GM18870 (cell line): ENCODE data around the gene CYBA.
A peak's percentile ranks its signal among the peaks of the same experiment; 100 is the strongest.

ENCODE experiments used
- ATAC-seq: cut with Tn5 transposase; IDR thresholded peaks from one replicate; pipeline ENCODE4 v1.9.1; 2021; ENCODE audit warnings: moderate library complexity; ENCODE audit not compliant: unreplicated experiment

CYBA gene

DNA sequence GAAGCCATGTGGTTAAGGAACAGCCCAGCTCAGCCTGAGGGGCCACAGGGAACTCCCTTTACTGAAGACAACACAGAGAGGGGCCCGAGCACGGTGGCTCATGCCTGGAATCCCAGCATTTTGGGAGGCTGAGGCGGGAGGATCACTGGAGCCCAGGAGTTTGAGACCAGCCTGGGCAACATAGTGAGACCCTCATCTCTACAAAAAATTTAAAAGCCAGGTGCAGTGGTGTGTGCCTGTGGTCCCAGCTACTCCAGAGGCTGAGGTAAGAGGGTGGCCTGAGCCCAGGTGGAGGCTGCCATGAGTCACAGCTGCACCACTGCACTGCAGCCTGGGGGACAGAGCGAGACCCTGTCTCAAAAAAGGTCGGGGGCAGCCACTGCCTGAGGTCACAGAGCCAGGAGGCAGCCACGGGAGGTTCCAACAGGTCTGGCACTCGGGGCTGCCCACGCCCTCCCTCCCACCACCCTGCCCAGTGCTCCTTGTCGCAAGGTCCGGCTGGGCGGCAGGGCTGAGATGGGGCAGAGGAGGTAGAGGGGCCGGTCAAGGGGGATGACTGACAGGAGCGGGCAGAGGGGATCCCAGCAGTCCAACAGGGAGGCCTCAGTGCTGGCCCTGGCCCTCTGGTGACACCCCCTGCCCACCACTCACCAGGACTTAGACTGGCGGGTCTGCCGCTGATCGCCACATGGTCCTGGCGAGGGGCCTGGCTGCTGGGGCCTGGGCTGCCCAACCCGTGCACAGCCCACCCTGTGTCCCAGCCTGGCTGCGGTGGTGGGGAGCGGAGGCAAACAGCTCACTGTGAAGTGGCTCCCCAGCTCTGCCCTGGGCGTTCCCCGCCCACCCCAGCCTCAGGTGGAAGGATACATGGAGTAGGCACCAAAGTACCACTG, 3.4 kb downstream of the CYBA start:
- no peak for ATAC-seq

DNA sequence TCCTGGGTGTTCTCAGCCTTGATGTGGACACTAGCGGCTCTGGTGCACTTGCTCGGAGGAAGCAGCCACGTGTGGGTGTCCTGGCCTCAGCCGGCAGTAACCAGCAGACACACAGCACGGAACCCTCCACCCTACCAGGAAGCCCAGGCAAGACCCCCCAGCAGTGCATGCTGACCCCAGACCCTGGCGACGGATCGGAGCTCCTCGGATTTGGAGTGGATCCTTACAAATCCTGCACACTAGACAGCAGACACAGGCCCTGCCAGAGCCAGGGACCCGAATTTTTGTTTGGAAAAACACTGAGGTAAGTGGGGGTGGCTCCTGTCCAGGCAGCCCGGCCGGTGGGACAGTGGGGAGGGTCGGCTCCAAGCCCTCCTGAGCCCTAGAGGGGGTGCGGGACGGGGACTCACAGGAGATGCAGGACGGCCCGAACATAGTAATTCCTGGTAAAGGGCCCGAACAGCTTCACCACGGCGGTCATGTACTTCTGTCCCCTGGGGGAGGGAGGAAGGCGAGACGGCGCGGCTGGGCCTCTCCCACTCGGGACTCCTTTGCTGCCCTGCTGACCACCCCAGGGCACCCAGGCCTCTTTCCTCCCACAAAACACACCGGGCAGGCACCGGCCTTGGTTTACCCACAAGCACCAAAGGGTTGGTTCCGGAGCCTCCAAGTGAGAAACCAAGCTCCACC, 4.4 kb downstream of the CYBA start:
- ATAC-seq: no peak

DNA sequence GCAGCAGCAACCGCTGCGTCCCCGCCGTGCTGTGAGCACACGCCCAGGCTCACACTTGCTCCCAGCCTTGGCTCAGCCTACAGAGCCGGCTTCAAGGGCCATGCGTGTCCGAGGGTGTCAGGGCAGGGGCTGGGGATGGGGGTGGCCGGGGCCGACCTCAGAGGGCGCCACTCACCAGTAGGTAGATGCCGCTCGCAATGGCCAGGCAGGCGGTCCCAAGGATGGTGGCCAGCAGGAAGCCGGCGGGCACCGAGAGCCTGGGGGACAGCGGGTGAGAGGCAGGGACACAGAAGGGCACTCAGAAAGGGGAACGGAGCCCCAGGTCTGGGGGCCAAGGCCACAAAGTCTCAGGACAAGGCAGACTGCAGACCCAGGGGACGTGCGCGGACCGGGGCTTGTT, 4.9 kb downstream of the CYBA start:
- ATAC-seq: no peak

DNA sequence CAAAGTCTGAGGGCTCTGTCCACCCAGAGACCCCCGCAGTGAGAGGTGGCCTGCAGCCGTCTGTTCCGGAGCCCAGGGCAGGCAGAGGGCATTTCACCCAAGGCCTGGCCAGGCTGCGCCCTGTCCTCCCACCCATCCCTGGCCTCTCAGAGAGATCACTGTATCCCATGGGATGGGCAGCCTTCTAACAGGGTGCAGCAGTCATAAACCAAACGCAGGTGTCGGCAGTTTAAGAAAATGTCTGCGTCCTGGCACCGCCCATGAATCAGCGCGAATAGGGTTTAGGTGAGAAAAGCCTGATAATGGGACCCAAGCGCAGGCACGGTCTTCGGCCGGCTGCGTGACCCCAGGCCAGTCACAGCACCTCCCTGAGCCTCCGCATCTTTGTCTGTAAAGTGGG, 5.4 kb downstream of the CYBA start:
- no peak for ATAC-seq

- no peak for ATAC-seq
Measured at GRCh38 chr16:88643644-88643932, 7.3 kb downstream of the CYBA start.

DNA sequence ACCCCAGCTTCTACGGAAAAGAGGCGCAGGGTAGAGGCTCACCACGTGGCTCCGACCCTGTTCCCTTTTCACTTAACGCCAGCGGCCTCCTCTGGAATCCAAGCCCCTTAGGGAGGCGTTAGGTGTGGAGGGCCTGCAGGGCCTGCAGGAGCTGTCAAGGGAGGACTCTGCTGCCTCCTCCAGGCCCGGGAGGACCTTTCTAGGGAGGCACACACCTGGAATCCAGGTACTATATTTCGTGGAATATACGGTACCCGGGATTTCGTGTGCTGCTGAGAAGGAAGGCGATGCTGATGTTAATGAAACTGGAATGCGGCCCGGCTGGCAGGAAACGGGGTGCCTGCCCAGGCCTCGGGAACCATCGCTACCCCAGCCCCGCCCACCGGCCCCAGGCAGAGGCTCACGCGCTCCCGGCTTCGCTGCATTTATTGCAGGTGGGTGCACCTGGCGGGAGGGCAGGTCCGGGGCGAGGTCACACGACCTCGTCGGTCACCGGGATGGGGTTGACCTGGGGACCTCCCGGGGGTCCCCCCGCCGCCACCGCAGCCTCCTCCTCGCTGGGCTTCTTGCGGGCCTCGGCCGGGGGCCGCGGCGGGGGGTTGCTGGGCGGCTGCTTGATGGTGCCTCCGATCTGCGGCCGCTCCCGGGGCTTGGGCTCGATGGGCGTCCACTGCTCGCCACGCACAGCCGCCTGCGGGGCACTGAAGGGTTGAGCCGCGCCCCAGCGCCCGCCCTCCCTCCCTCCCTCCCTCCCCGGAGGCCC, 7.8 kb downstream of the CYBA start:
- no peak for ATAC-seq

GRCh38 chr16:88640498-88641247, 10.2 kb downstream of the CYBA start:
- no peak for ATAC-seq

GRCh38 chr16:88640039-88640495, 10.8 kb downstream of the CYBA start:
- ATAC-seq: no peak

DNA sequence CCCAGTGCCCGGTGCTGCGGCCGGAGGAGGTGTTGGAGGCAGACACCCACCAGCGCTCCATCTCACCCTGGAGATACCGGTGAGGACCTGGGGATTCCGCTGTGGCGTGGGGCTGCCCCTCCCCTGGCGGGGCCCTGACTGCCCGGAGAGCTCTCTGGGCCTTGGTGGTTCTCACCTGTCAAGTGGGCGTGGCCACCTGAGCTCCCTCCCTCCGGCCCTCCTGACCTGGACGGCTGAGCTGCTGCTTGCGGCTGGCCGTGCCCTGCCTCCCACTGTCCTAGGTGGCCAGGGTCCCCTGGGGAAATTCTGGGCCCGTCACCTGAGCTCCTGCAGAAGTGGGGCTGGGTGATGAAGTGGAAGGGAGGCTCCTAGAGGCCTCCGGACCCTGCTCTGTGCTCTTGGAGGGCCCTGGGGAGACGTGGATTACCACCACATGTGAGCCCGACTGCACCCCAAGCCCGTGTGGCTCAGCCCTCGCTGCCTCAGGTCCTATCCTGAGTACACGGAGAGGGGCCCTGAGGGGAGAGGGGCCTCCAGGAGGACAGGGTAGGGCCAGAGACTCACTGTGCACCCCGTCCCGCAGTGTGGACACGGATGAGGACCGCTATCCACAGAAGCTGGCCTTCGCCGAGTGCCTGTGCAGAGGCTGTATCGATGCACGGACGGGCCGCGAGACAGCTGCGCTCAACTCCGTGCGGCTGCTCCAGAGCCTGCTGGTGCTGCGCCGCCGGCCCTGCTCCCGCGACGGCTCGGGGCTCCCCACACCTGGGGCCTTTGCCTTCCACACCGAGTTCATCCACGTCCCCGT, 11.4 kb downstream of the CYBA start:
- ATAC-seq: no peak

DNA sequence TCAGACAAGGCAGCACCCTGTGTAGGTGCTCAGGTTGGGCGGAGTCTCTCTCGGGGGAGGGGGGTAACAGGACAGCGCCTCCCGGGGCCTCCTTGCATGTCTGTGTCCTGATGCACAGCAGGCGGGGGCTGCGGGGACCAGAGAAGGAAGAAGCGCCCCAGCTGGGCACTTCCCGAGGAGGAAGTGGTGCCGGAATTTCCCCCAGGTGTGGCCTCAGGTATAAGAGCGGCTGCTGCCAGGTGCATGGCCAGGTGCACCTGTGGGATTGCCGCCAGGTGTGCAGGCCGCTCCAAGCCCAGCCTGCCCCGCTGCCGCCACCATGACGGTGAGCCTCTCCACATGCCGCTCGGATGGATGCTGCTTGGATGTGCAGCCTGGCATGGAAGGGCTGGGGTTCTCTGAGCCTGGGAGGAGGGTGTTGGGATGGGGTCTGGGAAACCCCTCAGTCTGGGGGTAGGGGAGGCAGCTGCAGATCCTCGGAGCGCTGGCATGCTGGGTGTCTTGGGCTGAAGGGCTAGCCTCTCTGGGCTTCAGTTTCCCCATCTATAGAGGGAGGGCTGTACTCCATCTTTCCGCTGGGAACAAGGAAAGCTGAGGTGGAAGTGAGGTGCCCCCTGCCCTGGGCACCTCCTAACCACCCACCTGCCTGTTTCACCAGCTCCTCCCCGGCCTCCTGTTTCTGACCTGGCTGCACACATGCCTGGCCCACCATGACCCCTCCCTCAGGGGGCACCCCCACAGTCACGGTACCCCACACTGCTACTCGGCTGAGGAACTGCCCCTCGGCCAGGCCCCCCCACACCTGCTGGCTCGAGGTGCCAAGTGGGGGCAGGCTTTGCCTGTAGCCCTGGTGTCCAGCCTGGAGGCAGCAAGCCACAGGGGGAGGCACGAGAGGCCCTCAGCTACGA, 12.3 kb downstream of the CYBA start, which contains the start of gene IL17C:
Gene IL17C (plus strand): TSS at position 250 of the 908 bp plus-strand sequence. CDS start 70 bp downstream, at position 320.
- ATAC-seq: no peak

DNA sequence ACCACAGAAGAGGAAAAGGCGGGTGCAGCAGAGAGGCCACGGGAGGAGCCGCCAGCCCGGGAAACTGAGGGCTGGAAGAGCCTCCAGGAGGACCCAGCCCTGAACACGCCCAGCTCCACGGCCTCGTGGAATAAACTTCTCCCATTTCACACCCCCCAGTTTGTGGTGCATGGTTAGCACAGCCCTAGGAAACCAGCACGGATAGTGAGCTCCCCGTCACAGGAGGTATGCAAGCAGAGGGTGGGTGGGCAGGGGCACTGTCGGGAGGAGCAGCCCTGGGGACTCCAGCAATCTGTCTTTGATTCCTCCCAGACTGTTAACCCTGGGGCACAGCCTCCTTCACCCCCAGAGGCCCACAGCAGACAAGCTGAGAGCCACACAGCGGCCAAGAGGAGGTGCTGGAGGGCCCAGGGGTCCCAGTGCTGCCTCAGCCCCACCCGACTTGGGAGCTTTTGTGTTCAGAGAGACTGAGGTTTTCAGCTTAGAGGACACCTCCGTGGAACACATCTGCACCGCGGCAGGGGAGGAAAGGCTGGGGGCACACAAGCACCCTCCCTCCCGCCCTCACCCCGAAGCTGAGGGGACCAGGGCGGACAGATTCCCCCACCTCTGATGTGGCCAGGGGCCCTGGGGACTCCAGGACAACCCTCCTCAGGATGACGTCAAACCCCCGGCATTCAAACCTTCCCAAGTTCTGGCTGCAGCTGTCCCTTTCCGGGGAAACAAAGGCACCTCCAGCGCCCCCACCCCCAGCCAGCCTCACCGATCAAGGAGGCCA, 14.2 kb downstream of the CYBA start:
- no peak for ATAC-seq

GRCh38 chr16:88635671-88636319, 15.1 kb downstream of the CYBA start:
- no peak for ATAC-seq

GRCh38 chr16:88634994-88635670, 15.7 kb downstream of the CYBA start:
- ATAC-seq: no peak

DNA sequence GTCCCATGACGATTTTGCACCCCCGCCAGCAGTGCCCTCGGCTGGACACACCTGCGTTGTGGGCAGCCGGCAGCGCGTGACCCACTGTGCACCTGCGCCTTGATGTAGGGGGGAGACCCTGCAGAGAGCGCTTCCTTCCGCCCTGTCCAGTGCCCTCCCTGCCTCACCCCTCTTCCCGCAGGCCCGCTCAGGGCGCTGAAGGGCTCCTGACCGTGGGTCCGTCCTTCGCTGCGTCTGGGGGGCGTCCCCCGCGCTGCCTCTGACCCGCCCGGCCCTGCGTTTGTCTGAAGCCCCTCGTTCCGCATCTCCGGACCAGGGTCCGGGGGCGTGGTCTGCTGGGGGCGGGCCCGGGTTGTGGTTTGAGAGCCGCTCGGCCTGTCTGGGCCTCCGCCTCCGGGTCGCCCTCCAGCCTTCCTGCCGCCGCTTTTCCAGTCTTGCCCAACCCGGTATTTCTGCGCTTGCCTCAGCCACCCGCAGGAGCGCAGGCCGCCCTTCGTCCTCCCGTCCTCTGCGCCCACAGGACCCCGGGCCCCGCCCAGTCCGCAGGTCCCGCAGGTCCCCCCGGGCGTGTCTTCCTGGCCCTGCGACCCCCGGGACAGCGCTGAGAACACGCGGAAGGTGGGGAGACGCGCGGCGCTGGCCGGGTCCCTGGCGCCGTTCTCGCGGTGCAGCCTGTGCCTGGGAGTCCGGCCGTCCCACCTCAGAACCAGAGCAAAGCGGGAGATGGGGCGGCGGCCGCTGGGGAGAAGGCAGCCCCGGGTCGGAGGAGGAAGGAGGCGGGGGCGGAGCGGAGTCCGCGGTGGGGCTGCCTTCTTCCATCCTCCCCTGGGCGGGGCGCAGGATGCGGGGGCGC, 16.5 kb downstream of the CYBA start:
- peak; percentile 26 for ATAC-seq

DNA sequence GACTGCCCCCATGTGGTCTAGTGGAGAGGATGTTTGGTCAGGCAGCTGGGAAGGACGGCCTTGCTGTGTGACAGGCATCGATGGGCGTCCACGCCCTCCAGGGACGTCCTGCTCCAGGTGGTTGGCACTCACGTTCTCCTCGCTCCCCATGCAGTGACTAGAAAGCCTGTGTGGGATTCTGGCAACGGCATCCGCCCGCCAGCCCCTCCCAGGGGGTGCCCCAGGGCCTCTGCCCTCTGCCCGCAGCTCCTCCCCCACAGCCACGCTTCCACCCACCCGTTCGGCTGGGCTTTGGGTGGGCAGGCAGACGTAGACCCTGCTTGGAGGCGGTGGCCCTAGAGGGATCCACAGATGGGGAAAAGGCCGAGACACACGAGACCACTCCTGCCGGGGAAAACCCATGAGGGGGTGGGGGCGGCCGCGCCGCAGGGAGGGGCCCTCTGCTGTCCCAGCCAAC, 17.1 kb downstream of the CYBA start:
- peak; percentile 37 for ATAC-seq

GRCh38 chr16:88632587-88632930, 18.3 kb downstream of the CYBA start:
- ATAC-seq: no peak
